ENCODE data around the gene CCNE1. TPM values are rescaled to one million over a fixed set of nuclear protein-coding genes. Genes with fewer than 3 reads are reported as not detected.
A peak's percentile ranks its signal among the peaks of the same experiment; 100 is the strongest.

The CCNE1 gene
- total and polyA plus RNA-seq, 9 of the 15 experiments (the other 6 are each of a cell fraction or from before 2014, with no cell fraction given) = 6.2 to 41.0 (median 31.6) TPM

DNA sequence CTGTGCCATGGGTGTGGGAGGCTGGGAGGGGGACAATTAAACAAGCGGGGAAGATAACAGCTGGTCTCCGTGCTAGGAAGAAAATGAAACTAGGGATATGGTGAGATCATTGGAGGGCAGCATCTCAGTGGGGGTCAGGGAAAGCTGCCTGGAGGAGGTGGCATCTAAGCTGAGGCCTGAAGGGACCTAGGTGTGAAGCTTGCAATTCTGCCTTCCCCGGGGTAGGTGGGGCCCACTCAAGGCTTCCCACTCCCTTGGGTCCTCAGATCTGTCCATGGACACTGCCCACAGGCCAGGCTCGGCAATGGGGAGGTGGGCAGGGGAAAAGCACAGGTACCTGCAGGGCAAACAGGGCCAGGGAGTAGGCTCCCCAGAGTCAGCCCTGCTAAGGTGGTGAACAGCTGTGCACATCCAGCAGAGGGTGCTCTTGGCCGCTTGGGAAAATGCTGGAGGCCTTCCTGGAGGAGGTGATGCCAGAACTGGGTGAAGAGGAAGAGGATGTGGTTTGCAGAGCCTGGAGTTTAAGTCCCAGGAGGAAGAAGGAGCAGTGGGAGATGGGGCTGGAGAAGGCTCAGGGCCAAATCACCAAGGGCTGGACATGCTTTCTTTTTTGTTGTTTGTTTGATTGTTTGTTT is 25.7 kb upstream of the CCNE1 start:
- no peaks in the 10 kb centered on the region for H3K9me3 ChIP-seq (replicated peaks; ENCODE audit: control insufficient read depth, insufficient read depth, low read depth, low read length)
- no peak overlapping the region for H3K27ac ChIP-seq (ENCODE audit: extremely low read depth, low read depth, low read length)
- H3K9me1 ChIP-seq (ENCODE audit: control insufficient read depth, insufficient read depth, low read length) = no peaks in the 10 kb centered on the region
- BruUV-seq (replicated peaks) = no TSS peak
- no peaks in the 10 kb centered on the region for H3K36me3 ChIP-seq (ENCODE audit: control insufficient read depth, insufficient read depth, low read length)
- H3K4me2 ChIP-seq (ENCODE audit: insufficient read depth, low read length) = no peak overlapping the region
- H3K79me2 ChIP-seq (ENCODE audit: control insufficient read depth, insufficient read depth, low read length) = no peaks in the 10 kb centered on the region
- FAIRE-seq (no peak), ATAC-seq (peak; percentile 77), DNase-seq (ENCODE audit: extremely low read depth in 1 of 4, low spot score in 3 of 4) (peak; percentile 16 to 53 (median 38))
- no peak overlapping the region for H3K4me3 ChIP-seq
- H3K27me3 ChIP-seq (ENCODE audit: control insufficient read depth in 2 of 2, insufficient read depth in 2 of 2, low read length in 2 of 2) = peaks cover 4 to 35% of the 10 kb centered on the region in 2 experiments
- H3K4me1 ChIP-seq (replicated peaks in 1 of 2; ENCODE audit: control insufficient read depth in 2 of 2, insufficient read depth in 2 of 2, low read length in 2 of 2) = peaks cover 0 to 9% of the 10 kb centered on the region in 2 experiments; a peak in 1 of 5 replicates
- peak overlapping the region in 1 of 2 experiments; percentile 33; a peak in 2 of 4 replicates for H3K9ac ChIP-seq (ENCODE audit: insufficient read depth in 1 of 2, low read depth in 2 of 2, low read length in 2 of 2)
- intact Hi-C loops (cut with micrococcal nuclease) (no loop called here), in situ Hi-C loops (cut with MboI) (no loop called here)
- 0 out of 2 replicates have a peak, but pooled peaks cover 5% of the 10 kb centered on the region for H4K20me1 ChIP-seq (replicated peaks; ENCODE audit: control insufficient read depth, insufficient read depth, low read length)
- ChIA-PET POLR2A (interaction anchor here (1.6 kb wide), 1 partner anchor 13 kb away, joined by 5 read pairs; no protein-coding TSS in a partner anchor), CTCF (ENCODE audit: low intra/inter-chr PET ratio) (no interaction called here)
- H2AFZ ChIP-seq (ENCODE audit: low read depth, low read length) = no peak overlapping the region
- WGBS (ENCODE audit: insufficient coverage, low coverage, missing lambda C conversion rate) = 15% methylated on average over 4 of the region's 5 CpGs
- no peak for TF ChIP-seq NCOA1 (IDR thresholded peaks at IDR 0.05; ENCODE audit: low read depth)
- TF ChIP-seq, protein P1, sequence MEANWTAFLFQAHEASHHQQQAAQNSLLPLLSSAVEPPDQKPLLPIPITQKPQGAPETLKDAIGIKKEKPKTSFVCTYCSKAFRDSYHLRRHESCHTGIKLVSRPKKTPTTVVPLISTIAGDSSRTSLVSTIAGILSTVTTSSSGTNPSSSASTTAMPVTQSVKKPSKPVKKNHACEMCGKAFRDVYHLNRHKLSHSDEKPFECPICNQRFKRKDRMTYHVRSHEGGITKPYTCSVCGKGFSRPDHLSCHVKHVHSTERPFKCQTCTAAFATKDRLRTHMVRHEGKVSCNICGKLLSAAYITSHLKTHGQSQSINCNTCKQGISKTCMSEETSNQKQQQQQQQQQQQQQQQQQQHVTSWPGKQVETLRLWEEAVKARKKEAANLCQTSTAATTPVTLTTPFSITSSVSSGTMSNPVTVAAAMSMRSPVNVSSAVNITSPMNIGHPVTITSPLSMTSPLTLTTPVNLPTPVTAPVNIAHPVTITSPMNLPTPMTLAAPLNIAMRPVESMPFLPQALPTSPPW (CRISPR knock-in tag; IDR thresholded peaks at IDR 0.05) = no peak
- TF ChIP-seq BMI1 (IDR thresholded peaks at IDR 0.05; ENCODE audit: low read length) = no peak
- TF ChIP-seq KAT2B (IDR thresholded peaks at IDR 0.05; ENCODE audit: low read depth, low read length) = no peak
- TF ChIP-seq HDAC2 (IDR thresholded peaks at IDR 0.05) = 0 out of 2 replicates have a peak, but pooled peaks have one; percentile 35
- TF ChIP-seq, protein P2, sequence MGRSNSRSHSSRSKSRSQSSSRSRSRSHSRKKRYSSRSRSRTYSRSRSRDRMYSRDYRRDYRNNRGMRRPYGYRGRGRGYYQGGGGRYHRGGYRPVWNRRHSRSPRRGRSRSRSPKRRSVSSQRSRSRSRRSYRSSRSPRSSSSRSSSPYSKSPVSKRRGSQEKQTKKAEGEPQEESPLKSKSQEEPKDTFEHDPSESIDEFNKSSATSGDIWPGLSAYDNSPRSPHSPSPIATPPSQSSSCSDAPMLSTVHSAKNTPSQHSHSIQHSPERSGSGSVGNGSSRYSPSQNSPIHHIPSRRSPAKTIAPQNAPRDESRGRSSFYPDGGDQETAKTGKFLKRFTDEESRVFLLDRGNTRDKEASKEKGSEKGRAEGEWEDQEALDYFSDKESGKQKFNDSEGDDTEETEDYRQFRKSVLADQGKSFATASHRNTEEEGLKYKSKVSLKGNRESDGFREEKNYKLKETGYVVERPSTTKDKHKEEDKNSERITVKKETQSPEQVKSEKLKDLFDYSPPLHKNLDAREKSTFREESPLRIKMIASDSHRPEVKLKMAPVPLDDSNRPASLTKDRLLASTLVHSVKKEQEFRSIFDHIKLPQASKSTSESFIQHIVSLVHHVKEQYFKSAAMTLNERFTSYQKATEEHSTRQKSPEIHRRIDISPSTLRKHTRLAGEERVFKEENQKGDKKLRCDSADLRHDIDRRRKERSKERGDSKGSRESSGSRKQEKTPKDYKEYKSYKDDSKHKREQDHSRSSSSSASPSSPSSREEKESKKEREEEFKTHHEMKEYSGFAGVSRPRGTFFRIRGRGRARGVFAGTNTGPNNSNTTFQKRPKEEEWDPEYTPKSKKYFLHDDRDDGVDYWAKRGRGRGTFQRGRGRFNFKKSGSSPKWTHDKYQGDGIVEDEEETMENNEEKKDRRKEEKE (IDR thresholded peaks at IDR 0.05; ENCODE audit: borderline replicate concordance in 1 of 2, control insufficient read depth in 1 of 2, low read depth in 2 of 2, low read length in 1 of 2) = no peak
- TF ChIP-seq, protein P3, sequence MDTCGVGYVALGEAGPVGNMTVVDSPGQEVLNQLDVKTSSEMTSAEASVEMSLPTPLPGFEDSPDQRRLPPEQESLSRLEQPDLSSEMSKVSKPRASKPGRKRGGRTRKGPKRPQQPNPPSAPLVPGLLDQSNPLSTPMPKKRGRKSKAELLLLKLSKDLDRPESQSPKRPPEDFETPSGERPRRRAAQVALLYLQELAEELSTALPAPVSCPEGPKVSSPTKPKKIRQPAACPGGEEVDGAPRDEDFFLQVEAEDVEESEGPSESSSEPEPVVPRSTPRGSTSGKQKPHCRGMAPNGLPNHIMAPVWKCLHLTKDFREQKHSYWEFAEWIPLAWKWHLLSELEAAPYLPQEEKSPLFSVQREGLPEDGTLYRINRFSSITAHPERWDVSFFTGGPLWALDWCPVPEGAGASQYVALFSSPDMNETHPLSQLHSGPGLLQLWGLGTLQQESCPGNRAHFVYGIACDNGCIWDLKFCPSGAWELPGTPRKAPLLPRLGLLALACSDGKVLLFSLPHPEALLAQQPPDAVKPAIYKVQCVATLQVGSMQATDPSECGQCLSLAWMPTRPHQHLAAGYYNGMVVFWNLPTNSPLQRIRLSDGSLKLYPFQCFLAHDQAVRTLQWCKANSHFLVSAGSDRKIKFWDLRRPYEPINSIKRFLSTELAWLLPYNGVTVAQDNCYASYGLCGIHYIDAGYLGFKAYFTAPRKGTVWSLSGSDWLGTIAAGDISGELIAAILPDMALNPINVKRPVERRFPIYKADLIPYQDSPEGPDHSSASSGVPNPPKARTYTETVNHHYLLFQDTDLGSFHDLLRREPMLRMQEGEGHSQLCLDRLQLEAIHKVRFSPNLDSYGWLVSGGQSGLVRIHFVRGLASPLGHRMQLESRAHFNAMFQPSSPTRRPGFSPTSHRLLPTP (IDR thresholded peaks at IDR 0.05; ENCODE audit: borderline replicate concordance, extremely low read depth, insufficient read length) = peak; percentile 77
- no peak for TF ChIP-seq C11orf30 (IDR thresholded peaks at IDR 0.05; ENCODE audit: low read depth)
- TF ChIP-seq, protein P4, sequence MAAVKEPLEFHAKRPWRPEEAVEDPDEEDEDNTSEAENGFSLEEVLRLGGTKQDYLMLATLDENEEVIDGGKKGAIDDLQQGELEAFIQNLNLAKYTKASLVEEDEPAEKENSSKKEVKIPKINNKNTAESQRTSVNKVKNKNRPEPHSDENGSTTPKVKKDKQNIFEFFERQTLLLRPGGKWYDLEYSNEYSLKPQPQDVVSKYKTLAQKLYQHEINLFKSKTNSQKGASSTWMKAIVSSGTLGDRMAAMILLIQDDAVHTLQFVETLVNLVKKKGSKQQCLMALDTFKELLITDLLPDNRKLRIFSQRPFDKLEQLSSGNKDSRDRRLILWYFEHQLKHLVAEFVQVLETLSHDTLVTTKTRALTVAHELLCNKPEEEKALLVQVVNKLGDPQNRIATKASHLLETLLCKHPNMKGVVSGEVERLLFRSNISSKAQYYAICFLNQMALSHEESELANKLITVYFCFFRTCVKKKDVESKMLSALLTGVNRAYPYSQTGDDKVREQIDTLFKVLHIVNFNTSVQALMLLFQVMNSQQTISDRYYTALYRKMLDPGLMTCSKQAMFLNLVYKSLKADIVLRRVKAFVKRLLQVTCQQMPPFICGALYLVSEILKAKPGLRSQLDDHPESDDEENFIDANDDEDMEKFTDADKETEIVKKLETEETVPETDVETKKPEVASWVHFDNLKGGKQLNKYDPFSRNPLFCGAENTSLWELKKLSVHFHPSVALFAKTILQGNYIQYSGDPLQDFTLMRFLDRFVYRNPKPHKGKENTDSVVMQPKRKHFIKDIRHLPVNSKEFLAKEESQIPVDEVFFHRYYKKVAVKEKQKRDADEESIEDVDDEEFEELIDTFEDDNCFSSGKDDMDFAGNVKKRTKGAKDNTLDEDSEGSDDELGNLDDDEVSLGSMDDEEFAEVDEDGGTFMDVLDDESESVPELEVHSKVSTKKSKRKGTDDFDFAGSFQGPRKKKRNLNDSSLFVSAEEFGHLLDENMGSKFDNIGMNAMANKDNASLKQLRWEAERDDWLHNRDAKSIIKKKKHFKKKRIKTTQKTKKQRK (IDR thresholded peaks at IDR 0.05; ENCODE audit: borderline replicate concordance, low read depth, low read length) = no peak
